H1 (cell line): ENCODE results near the gene SPRING1. TPM values are rescaled to one million over a fixed set of nuclear protein-coding genes. Genes with fewer than 3 reads are reported as not detected.

Source experiments
- ATF2 ChIP-seq: IDR thresholded peaks from 2 replicates; pipeline ENCODE4 v1.6.1; 2012; ENCODE audit warnings: low read length, inconsistent platforms
- BRCA1 ChIP-seq: IDR thresholded peaks from 2 replicates; pipeline ENCODE4 v1.6.1; 2012; ENCODE audit warnings: low read depth, low read length, improper control_type of control experiment
- CEBPB ChIP-seq: IDR thresholded peaks from 2 replicates; pipeline ENCODE4 v1.6.1; 2012; ENCODE audit warnings: low read depth, low read length
- JUN ChIP-seq: IDR thresholded peaks from 2 replicates; pipeline ENCODE4 v1.6.1; 2011; ENCODE audit warnings: low read depth, mild to moderate bottlenecking, improper control_type of control experiment, low read length
- KDM5A ChIP-seq: fragments of 200-600 bp; IDR thresholded peaks from 2 replicates; pipeline ENCODE4 v1.7.1; 2012; ENCODE audit warnings: mild to moderate bottlenecking, low read length, inconsistent platforms, mixed read lengths
- TAF7 ChIP-seq: optimal IDR thresholded peaks from 2 replicates; pipeline ENCODE3; 2011; ENCODE audit warnings: low read depth, mild to moderate bottlenecking, inconsistent platforms, low read length, moderate library complexity, borderline replicate concordance
- polyA plus RNA-seq, 7 experiments: library from polyadenylated mRNA; depleted of rRNA in 3 of 7; stranded (reverse) in 5 of 7; unstranded in 2 of 7; fragments of >200 nt in 5 of 7; fragments of 200-250 nt in 2 of 7; gene quantifications; 1 replicate in 5 of 7; 2 replicates in 1 of 7; 4 replicates in 1 of 7; pipeline versions ENCODE4 v1.2.1 to v1.2.3, GENCODE V29; 2011 to 2013; ENCODE audit warnings: missing spikeins in 2 of 7, mixed read lengths in 2 of 7
- total RNA-seq: library from RNA; stranded (reverse); fragmentation: NEBNext Ultra II Directional; extraction: Animal tissue kit (Norgen Biotek cat#: 25700); gene quantifications from 2 replicates; pipeline ENCODE4 v1.2.1, GENCODE V29; 2021

Gene SPRING1
- total and polyA plus RNA-seq, 2 of the 8 experiments (the other 6 are each of a cell fraction or from before 2014, with no cell fraction given), result 14.3 to 46.5 TPM

DNA sequence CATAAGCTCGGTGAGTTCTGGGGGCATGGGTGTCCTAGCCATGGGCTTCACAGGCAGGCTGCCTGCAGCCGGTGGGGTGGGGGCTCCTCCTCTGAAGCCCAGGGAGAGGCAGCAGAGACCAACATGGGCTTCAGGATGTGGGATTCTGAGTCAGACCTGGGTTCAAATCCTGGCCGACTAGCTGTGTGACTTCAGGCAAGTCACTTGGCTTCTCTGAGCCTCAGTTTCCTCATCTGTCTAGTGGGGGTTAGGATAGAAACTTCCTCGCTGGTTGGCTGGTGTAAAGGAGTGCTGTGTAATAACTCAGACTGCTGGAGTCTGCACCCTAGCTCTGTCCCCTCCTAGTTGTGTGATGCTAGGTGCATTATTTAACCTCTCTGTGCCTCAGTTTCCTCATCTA, 12.4 kb upstream of the SPRING1 start (continued):
- no peak for TF ChIP-seq KDM5A
- no peak for TF ChIP-seq TAF7
- TF ChIP-seq JUN, result no peak
- no peak for TF ChIP-seq BRCA1
- no peak for TF ChIP-seq CEBPB
- no peak for TF ChIP-seq ATF2
- TF ChIP-seq, all 59 proteins: peak for 0
